Adrenal gland (tissue), 12 donors: ENCODE results near the gene JAGN1. TPM values are rescaled to one million over a fixed set of nuclear protein-coding genes. Genes with fewer than 3 reads are reported as not detected.

Experiments
- DNase-seq, 7 donors: peaks; one replicate each; pipeline ENCODE4 v3.0.0-alpha.2; 2019 to 2020
- H3K27ac ChIP-seq, 5 donors: fragments of 200-600 bp; sonication (generic) in 4 of 5; 1 replicate in 3 of 5; 2 replicates in 2 of 5; pipeline versions ENCODE4 v1.5.1 to v1.8.0; 2016 to 2020; ENCODE audit warnings: mild to moderate bottlenecking in 1 of 5
- H3K27me3 ChIP-seq: fragments of 200-600 bp; 2 replicates; pipeline ENCODE4 v1.8.0; 2021
- H3K36me3 ChIP-seq, 2 donors: fragments of 200-600 bp; replicated peaks in 1 of 2; 1 replicate in 1 of 2; 2 replicates in 1 of 2; pipeline versions ENCODE4 v1.5.1 to v1.8.0; 2018 to 2022
- H3K4me1 ChIP-seq, 2 donors: fragments of 200-600 bp; replicated peaks in 1 of 2; 1 replicate in 1 of 2; 2 replicates in 1 of 2; pipeline versions ENCODE4 v1.5.1 to v1.8.0; 2018 to 2021
- H3K4me3 ChIP-seq, 4 donors: fragments of 200-600 bp; sonication (generic) in 3 of 4; one replicate each; pipeline ENCODE4 v1.5.1; 2016 to 2018
- H3K9me3 ChIP-seq, 3 donors: fragments of 200-600 bp; sonication (generic) in 1 of 3; replicated peaks in 1 of 3; 1 replicate in 2 of 3; 2 replicates in 1 of 3; pipeline versions ENCODE4 v1.5.1 to v1.8.0; 2016 to 2021
- CTCF ChIP-seq, 6 experiments: fragments of 450-650 bp in 4 of 6; fragments of 200-600 bp in 2 of 6; sonication (generic) in 1 of 6; IDR thresholded peaks; 1 replicate in 5 of 6; 2 replicates in 1 of 6; pipeline versions ENCODE4 v1.5.1 to v1.8.0; 2016 to 2021; ENCODE audit warnings: antibody characterized with exemption in 6 of 6, mild to moderate bottlenecking in 2 of 6, moderate library complexity in 1 of 6
- POLR2A ChIP-seq, 2 donors: fragments of 450-650 bp; IDR thresholded peaks; one replicate each; pipeline ENCODE4 v1.6.1; 2017; ENCODE audit warnings: antibody characterized with exemption in 2 of 2, mild to moderate bottlenecking in 2 of 2, moderate library complexity in 1 of 2
- WGBS, 4 donors: extraction: QIAGEN DNeasy Blood & Tissue Kit in 2 of 4; methylation state at CpG; one replicate each; pipeline versions ENCODE4 v1.1.5 to v1.1.7; 2013 to 2017; 5-methylcytosine and 5-hydroxymethylcytosine counted together
- intact Hi-C, 2 donors: fragments of 100-400 bp; cut with DNase I; formaldehyde crosslinking; loops; one replicate each; pipeline versions ENCODE4 v1.14.1 to v1.15.0; 2022 to 2023
- polyA plus RNA-seq, 3 donors: library from polyadenylated mRNA; stranded (reverse); fragments of 200-250 nt in 2 of 3; fragments of 350-450 nt in 1 of 3; fragmentation: Illumina TruSeq in 1 of 3; extraction: RNeasy Lipid Tissue Mini Kit (QIAGEN cat#74804) in 1 of 3; gene quantifications; one replicate each; pipeline ENCODE4 v1.2.3, GENCODE V29; 2013 to 2014
- total RNA-seq, 9 donors: library from RNA; depleted of rRNA in 4 of 9; stranded (reverse); fragments of >200 nt in 4 of 9; fragments of 120-200 nt in 1 of 9; fragmentation: NEBNext Ultra II Directional in 1 of 9; extraction: Animal tissue kit (Norgen Biotek cat#: 25700) in 1 of 9; gene quantifications; one replicate each; pipeline versions ENCODE4 v1.1.0 to v1.2.4, GENCODE V29; 2013 to 2023
- donor health status: healthy with polysubstance abuse.
- donor health status: Bipolar disorder and iron deficiency.
- donor health status: DM: yes; HTN: yes; CAD: no.
- donor health status: DM: no; HTN: no; CAD: no.
- donor health status: DM: no; HTN: no; CAD: no.
- donor health status: DM: yes; HTN: yes; CAD: no.

JAGN1 gene
- total and polyA plus RNA-seq, 12 donors: 31.4 to 116 (median 60.7) TPM

GRCh38 chr3:9913601-9914000, 23.2 kb downstream of the JAGN1 start:
- DNase-seq: peak in 1 of 7 donors; percentile 34
- 55 to 71% (median 57%) methylated on average over 5 of the region's 5 CpGs for WGBS, 4 donors
- TF ChIP-seq POLR2A (IDR thresholded peaks at IDR 0.05) (no peak), CTCF (IDR thresholded peaks at IDR 0.05) (no peak)
- Histone ChIP-seq H3K27me3 (no peaks in the 10 kb centered on the region), H3K4me3 (no peak overlapping the region), H3K9me3 (no peaks in the 10 kb centered on the region), H3K27ac (peak overlapping the region in 3 of 5 donors; percentile 79 to 95 (median 93)), H3K36me3 (no peaks in the 10 kb centered on the region), H3K4me1 (peaks cover 31 to 59% of the 10 kb centered on the region in 2 donors)
- intact Hi-C loops: no loop called here

GRCh38 chr3:9914011-9914410, 23.6 kb downstream of the JAGN1 start:
- Histone ChIP-seq H3K27me3 (no peaks in the 10 kb centered on the region), H3K4me1 (peaks cover 31 to 62% of the 10 kb centered on the region in 2 donors), H3K27ac (peak overlapping the region in 3 of 5 donors; percentile 79 to 95 (median 93)), H3K9me3 (no peaks in the 10 kb centered on the region), H3K4me3 (no peak overlapping the region), H3K36me3 (no peaks in the 10 kb centered on the region)
- WGBS, 4 donors: 35 to 55% (median 47%) methylated on average over 1 of the region's 1 CpG
- TF ChIP-seq CTCF (IDR thresholded peaks at IDR 0.05) (no peak), POLR2A (IDR thresholded peaks at IDR 0.05) (no peak)
- intact Hi-C loops: no loop called here
- DNase-seq: peak in 3 of 7 donors; percentile 41 to 72 (median 56)

GRCh38 chr3:9914559-9915253, 24.3 kb downstream of the JAGN1 start:
- no peaks in the 10 kb centered on the region for H3K36me3 ChIP-seq
- H3K27ac ChIP-seq: peak overlapping the region; percentile 64 to 95 (median 84)
- H3K4me1 ChIP-seq: peaks cover 31 to 62% of the 10 kb centered on the region in 2 donors
- WGBS, 4 donors: 19 to 35% (median 28%) methylated on average over 6 to 15 of the region's 15 CpGs
- no peak for DNase-seq
- H3K9me3 ChIP-seq: no peaks in the 10 kb centered on the region
- intact Hi-C loops: no loop called here
- no peak for TF ChIP-seq POLR2A (IDR thresholded peaks at IDR 0.05)
- TF ChIP-seq CTCF (IDR thresholded peaks at IDR 0.05): no peak
- H3K27me3 ChIP-seq: no peaks in the 10 kb centered on the region
- H3K4me3 ChIP-seq: peak overlapping the region in 2 of 4 donors; percentile 20 to 69

- Histone ChIP-seq H3K27me3 (no peaks in the 10 kb centered on the region), H3K27ac (peak overlapping the region; percentile 64 to 95 (median 84)), H3K4me3 (peak overlapping the region in 2 of 4 donors; percentile 20 to 69), H3K9me3 (no peaks in the 10 kb centered on the region), H3K4me1 (peaks cover 31 to 62% of the 10 kb centered on the region in 2 donors), H3K36me3 (no peaks in the 10 kb centered on the region)
- 0 to 1% (median 1%) methylated on average over 8 to 99 of the region's 99 CpGs for WGBS, 4 donors
- TF ChIP-seq CTCF (IDR thresholded peaks at IDR 0.05) (peak in 4 of 6 experiments; percentile 19 to 58 (median 42)), POLR2A (IDR thresholded peaks at IDR 0.05) (peak; percentile 47 to 60)
- DNase-seq: peak; percentile 72 to 87 (median 75)
- intact Hi-C loops: no loop called here
Measured at GRCh38 chr3:9915254-9916141, 25.1 kb downstream of the JAGN1 start.
